GM19351 (cell line): ENCODE measurements around the gene SHD.
"Not testable (repeated sequence)": the region's sequence is repeated elsewhere in the genome, so short reads cannot be mapped to it uniquely, and the experiment has no call there.

Source experiments
- ATAC-seq: cut with Tn5 transposase; IDR thresholded peaks from one replicate; pipeline ENCODE4 v1.9.1; 2021; ENCODE audit warnings: mild to moderate bottlenecking, moderate library complexity; ENCODE audit not compliant: unreplicated experiment

SHD gene

DNA sequence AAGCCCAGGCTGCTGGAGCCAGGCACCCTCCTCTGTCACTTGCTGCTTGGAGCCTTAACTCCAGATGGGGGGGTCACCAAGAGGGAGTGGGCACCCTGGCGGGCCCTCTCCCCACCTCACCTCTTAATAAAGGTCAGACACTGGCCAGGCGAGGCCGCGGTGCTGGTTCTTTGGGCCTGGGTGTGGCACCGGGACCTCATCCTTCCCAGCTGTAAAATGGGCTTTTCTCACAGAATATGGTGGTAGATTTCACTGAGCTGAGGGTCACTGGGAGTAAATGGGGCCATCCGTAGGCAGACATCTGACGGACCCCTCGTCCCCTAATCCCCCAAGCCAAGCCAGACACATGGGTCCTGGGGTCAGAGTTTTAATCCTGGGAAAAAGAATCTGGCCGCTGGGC lies 44.6 kb downstream of the SHD start:
- no peak for ATAC-seq

DNA sequence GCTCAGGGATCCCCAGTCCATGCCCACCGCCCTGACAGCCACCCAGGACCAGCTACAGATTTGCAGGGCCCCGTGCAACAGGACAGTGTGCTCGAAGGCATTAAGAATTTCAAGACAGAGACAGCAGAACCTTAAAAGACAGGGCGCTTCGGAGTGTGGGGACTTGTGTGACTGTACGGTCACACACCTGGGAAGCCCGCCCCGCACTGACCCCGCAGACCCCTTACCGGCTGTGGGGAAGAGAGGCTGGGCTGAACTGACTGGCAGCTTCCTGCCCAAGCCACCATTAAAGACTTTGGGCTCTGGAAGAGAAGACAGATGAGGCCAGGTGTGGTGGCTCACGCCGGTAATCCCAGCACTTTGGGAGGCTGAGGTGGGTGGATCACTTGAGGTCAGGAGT lies 45.2 kb downstream of the SHD start:
- no peak for ATAC-seq

DNA sequence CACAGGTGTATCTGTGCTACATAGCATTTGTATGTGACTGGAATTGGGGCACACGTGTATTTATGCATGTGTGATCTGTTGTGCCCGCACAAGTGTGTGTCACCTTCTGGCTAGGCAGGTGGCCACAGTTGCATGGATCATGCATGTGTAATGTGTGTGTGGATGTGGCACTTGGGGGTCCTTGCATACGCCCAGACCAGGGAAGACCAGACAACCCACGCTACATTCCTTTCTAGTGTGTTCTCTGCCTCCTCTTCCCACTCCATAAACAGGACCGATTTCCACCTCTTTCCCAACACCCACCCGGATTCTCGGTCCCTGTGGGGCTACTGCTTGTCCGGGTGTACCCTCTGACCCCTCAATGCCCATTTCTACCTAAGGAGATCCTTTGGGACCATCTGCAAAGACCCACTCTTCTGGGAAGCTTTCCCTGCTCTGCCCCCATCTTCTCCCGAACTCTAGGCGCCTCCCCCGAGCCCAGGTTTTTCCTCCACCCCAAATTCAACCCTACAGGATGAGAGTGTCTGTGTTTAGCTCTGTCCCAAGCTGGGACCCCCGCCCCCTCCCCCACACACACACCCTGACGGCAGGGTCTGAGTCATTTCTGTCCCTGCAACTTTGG lies 47.3 kb downstream of the SHD start:
- no peak for ATAC-seq

DNA sequence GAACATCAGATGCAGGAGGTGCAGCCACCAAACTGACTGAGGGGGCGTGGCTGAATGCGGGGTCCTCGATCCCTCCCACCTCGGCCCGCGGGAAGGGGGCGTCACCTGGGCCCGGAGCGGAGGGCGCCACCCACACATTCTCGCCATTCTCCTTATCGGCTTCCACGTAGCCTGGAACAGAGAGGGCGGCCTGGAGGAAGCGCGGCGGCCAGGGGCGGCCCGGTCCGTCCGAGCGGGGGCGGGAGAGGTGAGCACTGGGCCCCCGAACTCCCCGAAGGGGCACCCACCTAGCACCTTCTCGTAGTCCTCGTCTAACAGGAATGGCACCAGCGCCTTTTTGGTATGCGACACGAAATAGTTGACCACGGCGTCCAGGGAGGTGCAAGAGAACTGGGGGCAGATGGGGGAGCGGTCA lies 47.8 kb downstream of the SHD start:
- no peak for ATAC-seq

DNA sequence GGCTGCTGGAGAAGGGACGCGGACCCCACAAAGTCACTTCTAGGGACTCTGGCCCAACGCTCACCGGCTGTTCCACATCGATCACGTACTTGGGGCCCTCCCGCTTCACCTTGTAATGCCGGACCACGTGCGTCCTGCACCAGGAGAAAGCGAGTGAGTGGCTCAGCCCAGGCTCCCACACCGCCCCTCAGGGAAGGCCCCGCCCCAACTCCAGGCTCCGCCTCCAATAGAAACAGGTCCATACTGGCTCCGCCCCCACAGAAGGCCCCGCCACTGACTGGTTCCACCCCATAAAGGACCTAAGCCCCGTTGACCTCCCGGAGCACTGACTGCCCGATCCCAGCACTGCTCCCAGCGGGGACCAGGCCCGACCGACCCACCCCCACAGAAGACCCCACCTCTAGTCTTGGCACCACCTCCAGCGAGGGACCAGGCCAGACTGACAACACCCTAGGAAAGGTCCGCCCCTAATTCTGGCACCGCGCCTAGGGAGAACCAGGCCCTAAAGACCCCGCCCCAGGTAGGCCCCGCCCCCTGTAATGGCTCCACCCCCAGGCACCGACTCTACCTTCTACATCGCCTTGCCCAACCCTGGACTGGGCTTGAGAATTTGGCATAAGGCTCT lies 48.3 kb downstream of the SHD start:
- no peak for ATAC-seq

DNA sequence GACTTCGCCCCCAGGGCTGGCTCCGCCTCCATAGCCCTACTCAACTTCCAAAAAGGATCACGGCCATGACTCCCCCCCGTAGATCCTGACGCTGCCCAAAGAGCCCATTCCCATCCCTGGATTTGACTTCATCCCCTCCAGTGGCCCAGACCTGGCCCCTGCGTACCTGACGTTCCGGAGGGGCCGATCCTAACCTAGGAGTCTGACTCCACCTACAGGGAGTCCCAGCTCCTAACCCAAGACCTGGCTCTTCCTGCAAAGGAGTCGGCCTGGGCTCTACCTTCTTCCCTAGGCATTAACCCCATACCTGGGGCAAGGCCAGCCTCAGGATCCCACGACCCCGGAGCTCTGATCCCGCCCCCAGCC lies 48.8 kb downstream of the SHD start:
- no peak for ATAC-seq

DNA sequence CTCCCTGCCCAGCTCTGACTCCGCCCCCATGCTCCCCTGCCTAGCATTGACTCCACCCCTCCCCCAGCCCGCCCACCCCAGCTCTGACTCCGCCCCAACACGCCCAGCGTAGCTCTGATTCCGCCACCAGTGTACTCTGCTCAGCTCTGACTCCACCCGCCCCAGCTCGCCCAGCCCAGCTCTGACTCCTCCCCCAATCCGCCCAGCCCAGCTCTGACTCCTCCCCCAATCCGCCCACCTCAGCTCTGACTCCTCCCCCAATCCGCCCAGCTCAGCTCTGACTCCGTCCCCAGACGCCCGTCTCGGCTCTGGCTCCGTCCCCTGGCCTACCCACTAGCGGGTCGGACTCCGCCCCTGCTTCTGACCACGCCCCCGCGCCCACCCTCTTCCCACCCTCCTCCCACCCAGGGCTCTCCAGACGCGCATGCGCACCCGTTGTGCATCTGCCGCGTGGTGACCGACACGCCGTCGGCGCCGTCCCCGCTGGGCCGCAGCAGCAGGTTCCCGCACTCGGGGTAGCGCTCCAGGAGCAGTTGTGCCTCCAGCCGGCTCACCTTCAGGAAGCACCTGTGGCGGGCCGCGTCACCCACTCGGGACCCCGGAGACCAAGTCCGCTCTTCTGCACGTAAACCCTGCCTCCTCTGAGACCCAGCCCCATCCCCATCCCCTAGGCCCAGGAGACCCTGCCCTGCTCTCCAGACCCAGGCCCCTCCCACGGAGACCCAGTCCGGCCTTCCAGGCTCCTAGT lies 49.4 kb downstream of the SHD start:
- peak; percentile 81 for ATAC-seq

DNA sequence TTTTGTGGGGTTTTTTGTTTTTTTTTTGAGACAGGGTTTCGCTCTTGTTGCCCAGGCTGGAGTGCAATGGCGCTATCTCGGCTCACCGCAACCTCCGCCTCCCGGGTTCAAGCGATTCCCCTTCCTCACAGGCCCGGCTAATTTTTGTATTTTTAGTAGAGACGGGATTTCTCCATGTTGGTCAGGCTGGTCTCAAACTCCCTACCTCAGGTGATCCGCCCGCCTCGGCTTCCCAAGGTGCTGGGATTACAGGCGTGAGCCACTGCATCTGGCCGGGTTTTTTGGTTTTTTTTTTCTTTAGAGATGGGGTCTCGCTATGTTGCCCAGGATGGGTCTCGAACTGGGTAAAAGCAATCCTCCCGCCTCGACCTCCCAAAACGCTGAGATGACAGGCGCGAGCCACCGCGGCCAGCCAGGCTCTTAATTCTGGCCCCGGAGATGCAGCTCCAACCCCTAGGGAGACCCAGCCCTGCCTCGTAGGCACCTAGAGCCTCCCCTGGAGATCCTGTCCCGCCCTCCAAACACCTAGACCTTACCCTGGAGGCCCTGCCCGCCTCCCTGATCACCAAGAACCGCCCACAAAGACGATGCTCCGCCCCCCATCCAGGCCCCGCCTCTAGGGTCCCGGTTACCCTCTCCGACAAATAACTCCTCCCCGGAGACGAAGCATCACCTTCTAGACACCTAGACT lies 50.1 kb downstream of the SHD start:
- ATAC-seq: not testable (repeated sequence)

DNA sequence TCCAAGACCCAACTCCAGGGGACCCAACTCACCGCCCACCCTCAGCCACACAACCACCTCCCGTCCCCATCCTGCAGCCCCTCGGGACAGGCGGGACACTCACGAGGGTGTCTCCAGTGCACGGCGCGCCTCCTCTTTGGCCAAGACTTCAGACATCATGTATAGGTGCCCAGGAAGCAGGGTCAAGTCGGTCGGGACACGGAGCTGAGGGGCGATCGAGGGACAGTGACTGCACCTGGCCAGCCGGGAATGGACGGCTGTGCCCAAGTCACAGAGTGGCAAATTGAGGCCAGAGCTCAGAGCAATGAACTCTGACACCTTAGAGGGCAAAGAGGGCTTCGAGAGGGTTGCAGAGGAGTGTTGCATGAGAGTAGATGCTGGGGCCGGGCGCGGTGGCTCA lies 50.8 kb downstream of the SHD start:
- no peak for ATAC-seq

DNA sequence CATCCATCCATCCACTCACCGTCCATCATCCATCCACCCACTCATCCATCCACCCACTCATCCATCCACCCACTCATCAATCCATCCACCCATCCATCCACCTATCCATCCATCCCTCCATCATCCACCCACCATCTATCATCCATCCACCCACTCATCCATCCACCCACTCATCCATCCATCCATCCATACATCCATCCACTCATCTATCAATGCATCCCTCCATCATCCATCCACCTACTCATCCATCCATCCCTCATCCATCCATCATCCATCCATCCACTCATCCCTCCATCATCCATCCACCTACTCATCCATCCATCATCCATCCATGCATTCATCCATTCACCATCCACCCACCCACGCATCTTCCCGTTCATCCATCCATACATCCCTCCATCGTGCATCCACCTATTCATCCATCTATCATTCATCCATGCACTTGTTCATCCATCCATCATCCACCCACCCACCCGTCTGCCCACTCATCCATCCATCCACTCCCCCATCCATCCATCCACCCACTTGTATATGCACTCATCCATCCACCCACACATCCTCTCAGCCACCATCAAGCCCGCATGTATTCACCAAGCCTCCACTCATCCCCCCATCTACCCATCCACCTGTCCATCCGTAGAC lies 56.0 kb downstream of the SHD start:
- ATAC-seq: no peak

DNA sequence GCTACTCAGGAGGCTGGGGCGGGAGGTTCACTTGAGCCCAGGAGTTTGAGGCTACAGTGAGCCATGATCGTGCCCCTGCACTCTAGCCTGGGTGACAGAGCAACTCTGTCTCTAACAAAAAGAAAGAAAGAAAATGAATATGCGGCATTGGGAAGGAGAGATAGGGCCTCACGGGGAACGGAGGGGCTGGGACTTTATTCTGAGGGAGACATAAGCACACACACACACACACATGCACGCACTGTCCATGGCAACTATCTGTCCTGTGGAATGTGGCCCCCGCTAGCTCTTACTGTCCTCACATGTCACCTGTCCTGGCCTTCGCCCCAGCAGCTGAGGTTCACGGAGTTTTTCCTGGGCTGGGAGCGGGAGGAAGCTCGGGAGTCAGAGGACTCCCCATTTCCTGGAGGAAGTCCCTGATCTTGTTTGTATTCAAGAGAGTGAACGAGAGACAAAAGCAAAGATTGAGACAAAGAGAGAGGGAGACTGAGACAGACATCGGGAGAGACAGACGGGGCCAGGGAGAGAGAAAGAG lies 58.9 kb downstream of the SHD start:
- no peak for ATAC-seq

DNA sequence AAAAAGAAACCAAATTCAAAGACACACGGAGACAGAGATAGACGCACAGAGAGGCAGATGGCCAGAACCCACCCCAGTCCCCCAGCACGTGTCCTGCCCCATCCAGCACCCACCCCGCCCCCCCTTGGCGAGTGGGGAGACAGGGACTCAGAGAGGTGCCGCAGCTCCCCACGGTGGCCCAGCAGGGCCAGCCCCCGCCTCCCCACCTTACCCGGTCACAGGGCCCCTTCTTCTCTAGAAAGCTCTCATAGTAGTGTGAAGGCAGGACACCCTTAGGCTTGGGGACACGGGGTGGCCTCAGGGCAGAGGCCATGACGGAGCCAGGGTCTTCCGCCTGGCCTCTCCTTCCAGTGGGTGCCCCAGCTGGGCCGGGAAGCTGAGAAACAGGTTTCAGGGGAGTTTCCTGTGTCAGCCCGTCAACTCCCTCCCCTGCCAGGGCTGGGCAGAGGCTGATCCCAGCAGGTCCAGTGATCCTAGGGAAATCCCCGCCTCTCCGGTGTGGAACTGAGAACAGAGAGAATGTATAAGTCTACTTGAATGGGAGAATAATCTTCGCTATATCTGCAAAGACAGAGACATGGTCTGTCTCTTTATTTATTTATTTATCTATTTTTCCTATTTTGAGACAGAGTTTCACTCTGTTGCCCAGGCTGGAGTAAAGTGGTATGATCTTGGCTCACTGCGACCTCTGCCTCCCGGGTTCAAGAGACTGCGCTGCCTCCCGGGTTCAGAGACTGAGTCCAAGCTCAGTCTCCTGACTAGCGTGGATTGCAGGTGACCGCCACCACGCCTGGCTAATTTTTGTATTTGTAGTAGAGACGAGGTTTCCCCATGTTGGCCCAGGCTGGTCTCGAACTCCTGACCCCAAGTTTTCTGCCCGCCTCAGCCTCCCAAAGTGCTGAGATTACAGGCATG lies 59.6 kb downstream of the SHD start, which contains the start of gene STAP2:
Gene STAP2 (minus strand): TSS at position 387 of the 915 bp plus-strand sequence. CDS start 74 bp downstream, at position 313.
- ATAC-seq: no peak
